Rectal smooth muscle tissue (tissue), 1 donor: ENCODE data around the gene FBXO10.

Experiments used
- H3K27ac ChIP-seq: one replicate; pipeline ENCODE4 v1.7.0; 2013; ENCODE audit warnings: low read depth, low read length, inconsistent platforms
- H3K27me3 ChIP-seq: one replicate; pipeline ENCODE4 v1.7.0; 2013; ENCODE audit warnings: low read length; ENCODE audit not compliant: control insufficient read depth, insufficient read depth
- H3K36me3 ChIP-seq: one replicate; pipeline ENCODE4 v1.7.0; 2013; ENCODE audit warnings: low read length; ENCODE audit not compliant: control insufficient read depth, insufficient read depth
- H3K4me1 ChIP-seq: one replicate; pipeline ENCODE4 v1.7.0; 2013; ENCODE audit warnings: low read length; ENCODE audit not compliant: control insufficient read depth, insufficient read depth
- H3K4me3 ChIP-seq: one replicate; pipeline ENCODE4 v1.7.0; 2013; ENCODE audit warnings: low read length
- H3K9ac ChIP-seq: one replicate; pipeline ENCODE4 v1.7.0; 2013; ENCODE audit warnings: low read length

FBXO10 gene

DNA sequence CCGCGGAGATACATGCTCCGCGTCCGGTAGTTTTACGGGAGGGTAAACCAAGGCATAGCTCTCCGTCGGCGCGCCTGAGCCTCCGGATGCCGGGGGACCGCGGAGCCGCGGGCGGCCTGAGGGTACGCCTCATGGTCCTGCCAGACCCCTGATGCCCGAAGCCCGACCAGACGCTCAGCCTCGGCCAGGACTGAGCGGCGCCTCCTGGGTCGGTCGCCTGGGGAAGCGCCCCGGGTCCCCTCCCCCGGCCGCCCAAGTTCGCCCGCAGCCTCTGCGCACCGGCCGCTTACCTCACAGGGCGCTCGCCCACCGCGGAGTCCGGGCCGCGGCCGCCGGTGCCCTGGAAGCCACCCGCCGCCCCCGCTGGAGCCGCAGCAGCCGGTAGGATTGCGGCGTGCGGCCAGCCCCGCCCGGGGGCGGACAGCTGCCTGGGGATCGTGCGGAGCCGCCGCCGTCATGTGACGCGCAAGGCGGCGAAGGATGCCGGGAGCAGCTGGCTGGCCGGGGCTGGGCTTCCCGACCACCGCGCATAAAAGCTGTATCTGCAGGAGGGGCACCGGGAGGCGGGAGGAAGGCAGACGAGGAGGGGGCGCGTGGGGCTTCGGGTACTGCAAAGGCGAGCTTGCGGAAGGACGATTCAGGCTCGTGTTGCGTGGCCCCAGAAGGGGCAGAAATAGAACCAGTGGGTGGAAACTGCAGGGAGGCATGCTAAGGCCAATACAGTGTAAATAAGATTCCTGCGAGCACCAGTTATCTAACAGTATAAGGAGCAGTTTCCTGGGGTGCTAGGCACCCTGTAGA is at the start of gene FBXO10:
FBXO10 (minus strand) TSS at position 460 of the 801 bp plus-strand sequence. CDS start 34,612 bp downstream, outside the sequence.
- H3K4me1 ChIP-seq: peaks cover 17% of the 10 kb centered on the region
- peak within 1 kb of the TSS; percentile 89 for H3K27ac ChIP-seq
- no peaks in the 10 kb centered on the region for H3K27me3 ChIP-seq
- H3K36me3 ChIP-seq: no peaks in the 10 kb centered on the region
- H3K9ac ChIP-seq: peak within 1 kb of the TSS; percentile 77
- H3K4me3 ChIP-seq: peak within 1 kb of the TSS; percentile 87

DNA sequence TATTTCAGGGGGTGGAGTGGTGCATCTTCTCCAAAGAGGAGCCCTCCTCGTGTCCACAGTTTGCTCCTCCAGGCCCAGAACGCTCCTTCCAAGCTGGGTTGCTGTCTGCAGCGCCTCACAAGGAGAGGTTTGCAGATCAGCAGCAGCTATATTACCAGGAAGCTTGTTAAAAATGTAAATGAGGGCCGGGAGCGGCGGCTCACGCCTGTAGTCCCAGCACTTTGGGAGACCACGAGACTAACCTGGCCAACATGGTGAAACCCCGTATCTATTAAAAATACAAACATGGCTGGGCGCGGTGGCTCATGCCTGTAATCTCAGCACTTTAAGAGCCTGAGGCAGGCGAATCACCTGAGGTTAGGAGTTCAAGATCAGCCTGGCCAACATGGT is 49.6 kb upstream of the FBXO10 start:
- H3K27me3 ChIP-seq: no peaks in the 10 kb centered on the region
- no peak overlapping the region for H3K27ac ChIP-seq
- no peaks in the 10 kb centered on the region for H3K4me1 ChIP-seq
- no peak overlapping the region for H3K9ac ChIP-seq
- H3K36me3 ChIP-seq: no peaks in the 10 kb centered on the region
- no peak overlapping the region for H3K4me3 ChIP-seq

DNA sequence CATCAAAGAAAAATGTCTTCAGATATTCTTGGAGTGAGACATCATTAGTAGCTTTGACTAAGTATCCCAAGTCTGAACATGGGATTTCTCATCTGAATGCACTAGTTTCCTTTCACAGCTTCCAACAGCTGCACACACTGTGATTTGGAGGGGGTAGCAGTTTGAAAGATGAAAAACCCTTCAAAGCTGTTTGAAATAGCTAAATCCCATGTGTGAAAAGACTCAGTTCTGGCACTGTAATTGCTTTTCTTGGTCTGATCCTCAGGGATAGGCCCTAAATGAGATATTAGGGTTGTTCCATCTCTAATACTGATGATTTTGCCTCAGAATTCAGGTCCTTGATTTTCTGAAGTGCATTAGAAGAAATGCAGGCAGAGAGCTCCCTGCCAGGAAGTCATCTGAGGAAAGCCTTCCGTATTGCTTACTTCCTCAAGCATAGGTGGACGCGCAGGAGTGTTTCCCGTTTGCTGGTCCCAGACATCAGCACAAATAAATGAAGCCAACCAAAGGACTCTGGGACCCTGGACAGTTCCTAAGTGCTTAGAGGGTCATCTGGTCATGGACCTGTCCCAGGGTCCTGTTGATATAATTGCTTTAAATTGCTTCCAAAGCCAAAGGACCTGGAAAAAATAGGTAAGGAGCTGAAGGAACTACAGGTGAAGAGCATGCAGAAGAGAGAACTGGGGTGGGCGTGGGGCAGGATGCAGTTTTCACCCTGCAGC is 49.0 kb upstream of the FBXO10 start:
- H3K4me3 ChIP-seq: no peak overlapping the region
- H3K9ac ChIP-seq: no peak overlapping the region
- H3K36me3 ChIP-seq: no peaks in the 10 kb centered on the region
- no peaks in the 10 kb centered on the region for H3K4me1 ChIP-seq
- H3K27me3 ChIP-seq: no peaks in the 10 kb centered on the region
- H3K27ac ChIP-seq: no peak overlapping the region

DNA sequence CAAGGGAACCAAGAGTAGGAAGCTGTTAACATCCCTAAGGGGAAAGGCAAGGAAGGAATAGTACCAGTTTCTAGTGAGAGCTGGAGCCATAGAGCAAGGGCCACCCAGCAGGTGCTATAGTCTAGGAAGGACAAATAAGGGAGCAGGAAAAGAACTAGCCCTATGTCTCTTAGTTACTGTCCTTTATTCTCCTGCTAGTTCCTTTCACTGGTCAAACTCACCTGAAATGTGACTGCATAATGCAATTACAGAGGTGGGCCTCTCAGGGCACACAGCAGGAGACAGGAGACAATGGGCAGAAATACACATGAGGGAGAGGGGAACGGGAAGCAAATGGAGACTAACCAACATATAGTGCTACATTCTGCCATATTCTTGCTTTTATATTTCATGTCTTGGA is 47.9 kb upstream of the FBXO10 start:
- no peaks in the 10 kb centered on the region for H3K36me3 ChIP-seq
- no peaks in the 10 kb centered on the region for H3K4me1 ChIP-seq
- no peaks in the 10 kb centered on the region for H3K27me3 ChIP-seq
- H3K27ac ChIP-seq: no peak overlapping the region
- no peak overlapping the region for H3K9ac ChIP-seq
- no peak overlapping the region for H3K4me3 ChIP-seq

DNA sequence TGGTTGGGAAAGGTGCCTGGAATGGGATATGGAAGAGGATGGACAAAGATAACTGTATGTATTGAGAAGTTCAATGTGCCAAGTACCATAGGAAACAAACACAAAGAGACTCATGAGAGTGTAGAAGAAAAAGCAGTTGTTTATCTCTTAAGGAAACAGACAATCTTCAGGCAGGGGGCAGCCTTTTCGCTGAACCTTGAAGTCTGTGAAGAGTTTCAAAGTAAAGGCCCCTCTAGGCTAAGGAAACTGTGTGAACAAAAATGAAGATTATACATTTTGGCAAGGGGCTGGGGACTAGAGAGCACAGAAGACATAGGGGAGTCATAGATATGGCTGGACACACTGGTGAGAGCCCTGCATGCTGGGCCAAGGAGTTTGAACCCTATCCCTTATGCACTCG is 47.1 kb upstream of the FBXO10 start:
- no peak overlapping the region for H3K27ac ChIP-seq
- no peak overlapping the region for H3K4me3 ChIP-seq
- no peaks in the 10 kb centered on the region for H3K36me3 ChIP-seq
- no peaks in the 10 kb centered on the region for H3K4me1 ChIP-seq
- H3K27me3 ChIP-seq: no peaks in the 10 kb centered on the region
- H3K9ac ChIP-seq: no peak overlapping the region

DNA sequence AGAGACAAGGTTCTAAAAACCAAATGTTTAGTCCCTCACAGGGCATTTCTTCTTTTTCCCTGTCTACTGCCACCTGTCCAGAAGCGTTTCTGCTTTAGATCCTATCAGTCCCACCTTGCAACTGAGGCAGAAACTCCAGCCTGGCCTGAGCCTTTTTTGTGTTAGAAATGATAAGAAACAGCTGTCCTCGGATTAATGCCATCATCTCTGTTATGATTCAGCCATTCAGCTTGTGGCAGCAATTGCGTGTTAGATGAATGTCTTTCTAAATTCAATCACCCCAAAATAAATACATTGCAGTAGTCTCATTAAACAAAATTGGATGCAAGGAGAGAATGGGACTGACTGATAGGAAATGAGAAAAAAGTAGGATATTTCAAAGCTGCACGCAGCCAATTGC is 46.3 kb upstream of the FBXO10 start:
- H3K4me3 ChIP-seq: no peak overlapping the region
- no peaks in the 10 kb centered on the region for H3K27me3 ChIP-seq
- no peak overlapping the region for H3K27ac ChIP-seq
- H3K36me3 ChIP-seq: no peaks in the 10 kb centered on the region
- H3K4me1 ChIP-seq: no peaks in the 10 kb centered on the region
- no peak overlapping the region for H3K9ac ChIP-seq

GRCh38 chr9:37621273-37622121 is 45.3 kb upstream of the FBXO10 start:
- Histone ChIP-seq H3K27ac (no peak overlapping the region), H3K36me3 (no peaks in the 10 kb centered on the region), H3K4me1 (no peaks in the 10 kb centered on the region), H3K9ac (no peak overlapping the region), H3K4me3 (no peak overlapping the region), H3K27me3 (no peaks in the 10 kb centered on the region)

DNA sequence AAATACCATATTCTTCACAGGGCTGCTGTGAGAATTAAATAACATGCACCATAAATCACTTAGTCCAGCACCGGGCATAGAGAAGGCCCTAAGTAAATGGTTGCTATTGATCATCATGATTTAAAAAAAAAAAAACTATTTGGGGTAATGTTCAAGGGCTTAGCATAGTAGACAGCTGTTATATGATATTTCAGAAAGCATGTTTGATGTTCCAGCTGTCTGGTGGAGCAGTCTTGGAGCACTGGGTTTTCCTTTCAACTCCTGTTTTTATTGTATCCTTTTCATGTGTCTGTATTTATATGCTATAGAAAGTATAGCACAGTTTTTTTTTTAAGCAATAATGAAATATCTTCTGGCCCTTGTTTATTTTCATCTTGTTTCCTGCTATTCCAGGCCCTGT is 44.2 kb upstream of the FBXO10 start:
- Histone ChIP-seq H3K27me3 (no peaks in the 10 kb centered on the region), H3K4me3 (no peak overlapping the region), H3K27ac (no peak overlapping the region), H3K4me1 (no peaks in the 10 kb centered on the region), H3K36me3 (no peaks in the 10 kb centered on the region), H3K9ac (no peak overlapping the region)

DNA sequence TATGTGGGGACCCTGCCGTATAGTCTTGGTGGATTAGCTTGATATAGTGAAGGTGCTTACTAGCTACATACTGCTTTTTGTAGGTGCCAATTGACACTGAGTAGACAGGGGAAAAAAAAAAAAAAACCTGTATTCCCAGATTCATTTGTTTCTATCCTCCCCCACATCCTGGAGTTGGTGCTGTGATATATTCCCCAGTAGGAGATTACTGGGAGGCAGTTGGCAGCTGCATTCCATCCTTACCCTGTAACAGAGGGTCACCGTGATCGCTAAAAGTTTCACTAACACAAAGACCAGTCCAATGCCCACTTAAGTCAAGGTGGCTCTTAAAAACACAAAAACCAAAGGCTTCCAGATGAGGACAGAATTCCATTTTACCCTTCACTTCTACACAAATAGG is 43.6 kb upstream of the FBXO10 start:
- H3K4me1 ChIP-seq: no peaks in the 10 kb centered on the region
- H3K36me3 ChIP-seq: no peaks in the 10 kb centered on the region
- no peaks in the 10 kb centered on the region for H3K27me3 ChIP-seq
- no peak overlapping the region for H3K4me3 ChIP-seq
- H3K27ac ChIP-seq: no peak overlapping the region
- no peak overlapping the region for H3K9ac ChIP-seq

DNA sequence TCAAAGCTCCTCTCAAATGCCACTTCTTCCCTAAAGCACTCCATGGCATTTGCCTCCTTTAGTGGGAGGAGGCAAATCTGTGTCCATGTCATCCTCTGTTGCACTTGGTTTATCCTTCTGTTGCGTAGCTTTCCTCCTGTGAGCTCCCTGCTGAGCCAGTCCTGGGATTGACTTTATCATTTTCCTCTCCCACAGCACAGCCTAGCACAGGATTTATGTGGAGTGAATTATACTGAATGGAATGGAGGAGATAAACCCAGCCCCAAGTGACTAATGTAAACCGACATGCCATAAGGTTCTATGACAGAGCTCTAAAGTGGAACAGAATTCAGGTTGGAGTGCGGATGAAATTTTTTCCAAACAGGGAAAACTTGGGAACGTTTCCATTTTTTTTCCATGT is 42.6 kb upstream of the FBXO10 start:
- Histone ChIP-seq H3K4me1 (no peaks in the 10 kb centered on the region), H3K27me3 (no peaks in the 10 kb centered on the region), H3K36me3 (no peaks in the 10 kb centered on the region), H3K9ac (no peak overlapping the region), H3K4me3 (no peak overlapping the region), H3K27ac (no peak overlapping the region)

DNA sequence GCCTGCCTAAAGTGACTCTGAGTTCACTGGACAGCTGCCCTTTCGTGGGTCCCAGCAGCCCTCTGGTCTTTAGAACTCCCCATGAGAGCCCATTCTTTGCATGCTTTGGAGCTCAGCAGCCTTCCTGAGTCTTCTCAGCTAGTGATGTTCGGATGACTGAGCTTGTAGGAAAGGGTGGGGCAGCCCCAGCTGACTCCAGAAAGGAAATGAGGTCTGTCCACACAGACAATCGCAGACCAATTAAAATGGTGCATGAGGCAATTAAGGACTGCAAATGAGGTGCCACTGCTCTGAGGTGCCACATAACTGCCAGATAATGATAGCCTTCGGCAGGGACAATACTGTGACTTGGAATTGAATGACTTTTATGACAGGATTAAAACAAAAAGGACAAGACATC is 41.7 kb upstream of the FBXO10 start:
- Histone ChIP-seq H3K4me1 (no peaks in the 10 kb centered on the region), H3K36me3 (no peaks in the 10 kb centered on the region), H3K9ac (no peak overlapping the region), H3K27ac (no peak overlapping the region), H3K27me3 (no peaks in the 10 kb centered on the region), H3K4me3 (no peak overlapping the region)

DNA sequence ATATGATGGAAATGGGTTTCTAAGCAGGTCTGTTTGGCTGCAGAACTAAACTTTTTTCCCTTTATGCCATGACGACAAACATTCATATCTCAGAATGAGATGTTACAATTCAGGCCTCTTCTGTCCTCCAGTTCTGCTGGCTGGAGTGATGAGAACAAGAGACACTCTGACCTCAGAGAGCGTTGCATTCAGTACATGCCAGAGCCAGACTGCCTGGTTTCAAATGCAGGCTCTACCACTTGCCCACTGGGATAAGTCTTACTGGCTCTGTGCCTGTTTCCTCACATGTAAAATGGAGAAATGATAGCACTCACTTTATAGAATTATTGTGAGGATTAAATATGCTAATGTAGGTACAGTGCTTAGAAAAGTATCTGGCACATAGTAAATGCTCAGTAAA is 41.0 kb upstream of the FBXO10 start:
- no peak overlapping the region for H3K9ac ChIP-seq
- H3K4me1 ChIP-seq: no peaks in the 10 kb centered on the region
- H3K36me3 ChIP-seq: no peaks in the 10 kb centered on the region
- H3K27ac ChIP-seq: no peak overlapping the region
- H3K4me3 ChIP-seq: no peak overlapping the region
- no peaks in the 10 kb centered on the region for H3K27me3 ChIP-seq
